Adipose tissue (tissue), 3 donors: ENCODE measurements around the gene MLLT3. TPM values are rescaled to one million over a fixed set of nuclear protein-coding genes. Genes with fewer than 3 reads are reported as not detected.

Experiments used
- H3K27ac ChIP-seq: one replicate; pipeline ENCODE4 v1.5.1; 2013; ENCODE audit warnings: low read depth, low read length
- WGBS, 3 donors: extraction: QIAGEN DNeasy Blood & Tissue Kit; methylation state at CpG; one replicate each; pipeline ENCODE4 v1.1.7; 2013; 5-methylcytosine and 5-hydroxymethylcytosine counted together
- polyA plus RNA-seq, 3 donors: library from polyadenylated mRNA; stranded (reverse); fragments of 200-250 nt; gene quantifications; one replicate each; pipeline ENCODE4 v1.2.3, GENCODE V29; 2013
- donor health status: healthy with polysubstance abuse.
- donor health status: Bipolar disorder and iron deficiency.
- donor health status: healthy.

MLLT3 gene
- polyA plus RNA-seq, 3 donors = 2.5 to 10.7 (median 5.9) TPM

GRCh38 chr9:20570087-20570486, 52.2 kb downstream of the MLLT3 start:
- no peak overlapping the region for H3K27ac ChIP-seq

GRCh38 chr9:20569525-20569924, 52.8 kb downstream of the MLLT3 start:
- H3K27ac ChIP-seq = no peak overlapping the region
- 77 to 83% (median 77%) methylated on average over 5 of the region's 5 CpGs for WGBS, 3 donors

More at GRCh38 chr9:20570087-20570486, 52.2 kb downstream of the MLLT3 start:
- 68 to 71% (median 69%) methylated on average over 1 of the region's 1 CpG for WGBS, 3 donors

GRCh38 chr9:20568400-20568799, 53.9 kb downstream of the MLLT3 start:
- no peak overlapping the region for H3K27ac ChIP-seq

GRCh38 chr9:20566401-20566800, 55.9 kb downstream of the MLLT3 start:
- no peak overlapping the region for H3K27ac ChIP-seq
- 63 to 94% (median 94%) methylated on average over 4 of the region's 4 CpGs for WGBS, 3 donors

GRCh38 chr9:20564650-20565049, 57.6 kb downstream of the MLLT3 start:
- H3K27ac ChIP-seq = no peak overlapping the region
- 80 to 85% (median 80%) methylated on average over 3 of the region's 3 CpGs for WGBS, 3 donors

- 28 to 53% (median 52%) methylated on average over 1 of the region's 1 CpG for WGBS, 3 donors
- H3K27ac ChIP-seq = no peak overlapping the region
Measured at GRCh38 chr9:20563917-20564316, 58.4 kb downstream of the MLLT3 start.

GRCh38 chr9:20562051-20562450, 60.2 kb downstream of the MLLT3 start:
- no peak overlapping the region for H3K27ac ChIP-seq
- 90 to 100% (median 99%) methylated on average over 2 of the region's 2 CpGs for WGBS, 3 donors

GRCh38 chr9:20561531-20561930, 60.8 kb downstream of the MLLT3 start:
- WGBS, 3 donors = 76 to 92% (median 88%) methylated on average over 3 of the region's 3 CpGs

GRCh38 chr9:20559231-20559890, 62.9 kb downstream of the MLLT3 start:
- WGBS, 3 donors = 30 to 73% (median 65%) methylated on average over 1 of the region's 1 CpG
- H3K27ac ChIP-seq = no peak overlapping the region

More at GRCh38 chr9:20561531-20561930, 60.8 kb downstream of the MLLT3 start:
- H3K27ac ChIP-seq = no peak overlapping the region

GRCh38 chr9:20558566-20559016, 63.7 kb downstream of the MLLT3 start:
- H3K27ac ChIP-seq = no peak overlapping the region
- WGBS, 3 donors = 60 to 89% (median 66%) methylated on average over 2 of the region's 2 CpGs

- 44 to 64% (median 48%) methylated on average over 5 of the region's 5 CpGs for WGBS, 3 donors
- no peak overlapping the region for H3K27ac ChIP-seq
Measured at GRCh38 chr9:20557890-20558565, 64.3 kb downstream of the MLLT3 start.

GRCh38 chr9:20557285-20557684, 65.0 kb downstream of the MLLT3 start:
- no peak overlapping the region for H3K27ac ChIP-seq
- WGBS, 3 donors = 96 to 100% (median 97%) methylated on average over 1 of the region's 1 CpG

- WGBS, 3 donors = 32 to 60% (median 38%) methylated on average over 1 of the region's 1 CpG
- no peak overlapping the region for H3K27ac ChIP-seq
Measured at GRCh38 chr9:20553558-20554149, 68.6 kb downstream of the MLLT3 start.

- 83 to 86% (median 83%) methylated on average over 3 of the region's 3 CpGs for WGBS, 3 donors
- no peak overlapping the region for H3K27ac ChIP-seq
Measured at GRCh38 chr9:20552874-20553557, 69.3 kb downstream of the MLLT3 start.

GRCh38 chr9:20551835-20552234, 70.5 kb downstream of the MLLT3 start:
- H3K27ac ChIP-seq = no peak overlapping the region
- 46 to 58% (median 56%) methylated on average over 5 of the region's 5 CpGs for WGBS, 3 donors

GRCh38 chr9:20551236-20551635, 71.1 kb downstream of the MLLT3 start:
- H3K27ac ChIP-seq = no peak overlapping the region

GRCh38 chr9:20550326-20550725, 72.0 kb downstream of the MLLT3 start:
- no peak overlapping the region for H3K27ac ChIP-seq
- WGBS, 3 donors = 88 to 93% (median 92%) methylated on average over 4 of the region's 4 CpGs

- WGBS, 3 donors = 91 to 93% (median 93%) methylated on average over 3 of the region's 3 CpGs
- H3K27ac ChIP-seq = no peak overlapping the region
Measured at GRCh38 chr9:20549053-20549452, 73.2 kb downstream of the MLLT3 start.

GRCh38 chr9:20545023-20545622, 77.2 kb downstream of the MLLT3 start:
- H3K27ac ChIP-seq = no peak overlapping the region
- WGBS, 3 donors = 94 to 100% (median 100%) methylated on average over 3 of the region's 3 CpGs
